Subcutaneous abdominal adipose tissue (tissue), 5 donors: Measurements from ENCODE around the gene C11orf21.
"Not testable (repeated sequence)": the region's sequence is repeated elsewhere in the genome, so short reads cannot be mapped to it uniquely, and the experiment has no call there.

ENCODE experiments used
- H3K27ac ChIP-seq: one replicate; pipeline ENCODE4 v1.7.0; 2013; ENCODE audit warnings: low read depth, mild to moderate bottlenecking, inconsistent platforms, low read length, moderate library complexity
- H3K27me3 ChIP-seq, 5 donors: one replicate each; pipeline ENCODE4 v1.7.0; 2013; ENCODE audit warnings: low read length in 5 of 5, inconsistent platforms in 1 of 5; ENCODE audit not compliant: control insufficient read depth in 5 of 5, insufficient read depth in 4 of 5
- H3K36me3 ChIP-seq, 5 donors: one replicate each; pipeline ENCODE4 v1.7.0; 2013; ENCODE audit warnings: low read length in 5 of 5; ENCODE audit not compliant: control insufficient read depth in 5 of 5, insufficient read depth in 5 of 5
- H3K4me1 ChIP-seq, 5 donors: one replicate each; pipeline ENCODE4 v1.7.0; 2013; ENCODE audit warnings: low read length in 5 of 5, mild to moderate bottlenecking in 3 of 5, moderate library complexity in 1 of 5; ENCODE audit not compliant: control insufficient read depth in 5 of 5, insufficient read depth in 5 of 5
- H3K4me3 ChIP-seq, 5 donors: one replicate each; pipeline ENCODE4 v1.7.0; 2013; ENCODE audit warnings: low read length in 5 of 5, low read depth in 1 of 5
- H3K9ac ChIP-seq, 5 donors: one replicate each; pipeline ENCODE4 v1.7.0; 2013; ENCODE audit warnings: low read length in 5 of 5, mild to moderate bottlenecking in 4 of 5, moderate library complexity in 3 of 5
- H3K9me3 ChIP-seq, 5 donors: one replicate each; pipeline ENCODE4 v1.7.0; 2013; ENCODE audit warnings: low read length in 5 of 5; ENCODE audit not compliant: control insufficient read depth in 5 of 5
- donor health status: healthy.
- donor health status: healthy.
- donor health status: healthy.
- donor health status: healthy.
- donor health status: healthy.

Gene C11orf21

DNA sequence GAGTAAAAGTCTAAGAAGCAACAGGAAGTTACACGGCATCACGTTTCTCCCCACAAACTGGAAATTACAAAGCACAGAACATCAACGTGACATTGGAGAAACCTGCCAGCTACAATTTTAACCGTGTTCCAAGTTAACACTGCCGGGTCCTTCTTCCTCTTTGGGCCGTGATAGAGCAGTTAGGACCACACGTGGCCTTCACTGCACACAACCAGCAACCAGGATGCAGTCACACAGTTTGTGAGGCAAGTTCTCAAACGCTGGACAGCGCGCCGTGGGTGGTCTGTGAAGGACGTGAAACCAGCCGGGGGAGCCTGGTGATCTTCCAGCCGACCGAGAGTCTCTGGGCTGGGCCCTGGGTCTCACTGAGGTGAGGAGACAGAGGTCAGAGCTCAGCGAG, 14.6 kb downstream of the C11orf21 start:
- no peak overlapping the region for H3K27ac ChIP-seq
- H3K27me3 ChIP-seq, result peaks cover 3 to 21% (median 17%) of the 10 kb centered on the region in 5 donors
- H3K4me1 ChIP-seq, result peaks cover 0 to 27% (median 4%) of the 10 kb centered on the region in 5 donors
- no peak overlapping the region for H3K9ac ChIP-seq
- no peak overlapping the region for H3K4me3 ChIP-seq
- H3K36me3 ChIP-seq, result no peaks in the 10 kb centered on the region
- peaks cover 0 to 2% (median 0%) of the 10 kb centered on the region in 5 donors for H3K9me3 ChIP-seq

DNA sequence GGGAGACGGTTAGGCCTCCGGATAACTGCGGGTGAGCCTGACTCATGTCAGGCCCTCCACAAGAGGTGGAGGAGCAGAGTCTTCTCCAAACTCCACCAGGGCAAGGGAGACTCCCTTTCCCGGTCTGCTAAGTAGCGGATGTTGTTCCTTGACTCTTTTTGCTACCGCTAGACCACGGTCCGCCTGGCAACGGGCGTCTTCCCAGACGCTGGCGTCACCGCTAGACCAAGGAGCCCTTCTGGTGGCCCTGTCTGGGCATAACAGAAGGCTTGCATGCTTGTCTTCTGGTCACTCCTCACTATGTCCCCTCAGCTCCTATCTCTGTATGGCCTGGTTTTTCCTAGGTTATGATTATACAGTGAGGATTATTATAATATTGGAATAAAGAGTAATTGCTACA, 15.4 kb downstream of the C11orf21 start:
- not testable (repeated sequence) for H3K9me3 ChIP-seq, H3K36me3 ChIP-seq, H3K4me3 ChIP-seq, H3K9ac ChIP-seq, H3K27ac ChIP-seq
- Histone ChIP-seq H3K4me1 (peaks cover 0 to 27% (median 4%) of the 10 kb centered on the region in 5 donors), H3K27me3 (peaks cover 3 to 21% (median 17%) of the 10 kb centered on the region in 5 donors)

DNA sequence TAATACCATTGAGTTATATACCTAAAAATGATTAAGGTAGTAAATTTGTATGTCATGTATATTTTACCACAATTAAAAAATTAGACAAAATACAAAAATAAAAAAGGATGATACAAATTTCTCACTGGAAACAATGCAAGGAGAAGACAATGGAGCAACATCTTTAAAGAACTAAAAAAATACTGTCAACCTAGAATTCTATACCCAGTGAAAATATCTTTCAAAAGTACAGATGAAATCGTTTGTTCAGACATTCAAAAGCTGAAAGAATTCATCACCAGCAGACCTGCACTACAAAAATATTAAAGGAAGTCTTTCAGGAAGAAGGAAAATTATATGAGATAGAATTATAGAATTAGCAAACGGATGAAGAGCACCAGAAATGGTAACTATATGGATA, 21.5 kb downstream of the C11orf21 start:
- Histone ChIP-seq H3K36me3 (no peaks in the 10 kb centered on the region), H3K27ac (no peak overlapping the region), H3K9me3 (peaks cover 0 to 8% (median 2%) of the 10 kb centered on the region in 5 donors), H3K4me3 (no peak overlapping the region), H3K9ac (no peak overlapping the region), H3K4me1 (peaks cover 2 to 15% (median 12%) of the 10 kb centered on the region in 5 donors), H3K27me3 (peaks cover 0 to 5% (median 0%) of the 10 kb centered on the region in 5 donors)

DNA sequence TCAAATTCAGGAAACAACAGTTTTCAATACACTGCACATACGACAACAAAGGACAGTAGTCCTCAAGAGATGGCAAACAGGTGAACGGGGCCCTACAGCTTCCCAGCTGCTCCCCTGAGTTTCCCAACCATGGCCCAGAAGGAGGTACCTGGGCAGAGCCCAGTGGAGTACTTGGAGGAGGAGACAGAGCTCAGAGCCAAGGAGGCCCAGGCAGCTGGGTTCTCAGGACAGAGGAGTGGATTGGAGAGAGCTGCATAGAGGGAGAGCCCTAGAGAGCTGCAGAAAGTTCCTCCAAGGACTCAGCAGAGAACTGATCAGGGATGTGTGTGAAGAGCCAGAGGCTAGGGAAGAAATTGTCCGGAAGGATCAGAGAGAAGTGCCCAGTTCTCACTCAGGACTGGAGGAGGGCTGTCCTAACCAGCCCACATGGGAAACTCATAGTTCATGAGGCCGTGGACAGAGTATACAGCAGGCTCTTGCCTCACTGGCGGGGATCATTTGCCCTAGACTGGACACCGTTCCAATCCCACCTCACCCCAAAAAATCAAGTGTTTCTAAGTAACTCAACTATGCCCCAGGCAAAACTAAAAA, 23.7 kb downstream of the C11orf21 start:
- H3K4me3 ChIP-seq, result no peak overlapping the region
- peaks cover 2 to 15% (median 12%) of the 10 kb centered on the region in 5 donors for H3K4me1 ChIP-seq
- peaks cover 0 to 5% (median 0%) of the 10 kb centered on the region in 5 donors for H3K27me3 ChIP-seq
- no peak overlapping the region for H3K9ac ChIP-seq
- H3K27ac ChIP-seq, result no peak overlapping the region
- H3K9me3 ChIP-seq, result peaks cover 0 to 8% (median 2%) of the 10 kb centered on the region in 5 donors
- H3K36me3 ChIP-seq, result no peaks in the 10 kb centered on the region

DNA sequence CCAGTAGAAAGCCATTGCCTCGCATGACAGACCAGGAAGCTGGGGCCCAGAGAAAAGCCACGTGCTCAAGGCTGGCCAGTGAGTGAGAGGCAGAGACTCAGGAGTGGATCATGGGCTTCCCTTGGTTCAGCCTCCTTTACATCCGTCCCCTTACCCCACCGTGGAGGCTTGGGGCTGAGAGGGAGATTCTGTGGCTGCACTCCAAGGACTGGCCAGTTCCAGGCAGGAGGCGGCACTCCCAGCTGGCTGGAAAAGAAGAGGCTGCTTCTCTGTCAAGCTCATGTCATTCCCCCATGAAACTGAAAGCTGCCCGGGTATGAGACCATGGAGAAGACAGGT, 24.7 kb downstream of the C11orf21 start:
- Histone ChIP-seq H3K27ac (no peak overlapping the region), H3K4me1 (peaks cover 2 to 15% (median 12%) of the 10 kb centered on the region in 5 donors), H3K27me3 (peaks cover 0 to 10% (median 4%) of the 10 kb centered on the region in 5 donors), H3K4me3 (no peak overlapping the region), H3K36me3 (no peaks in the 10 kb centered on the region), H3K9me3 (peaks cover 0 to 8% (median 0%) of the 10 kb centered on the region in 5 donors), H3K9ac (no peak overlapping the region)

DNA sequence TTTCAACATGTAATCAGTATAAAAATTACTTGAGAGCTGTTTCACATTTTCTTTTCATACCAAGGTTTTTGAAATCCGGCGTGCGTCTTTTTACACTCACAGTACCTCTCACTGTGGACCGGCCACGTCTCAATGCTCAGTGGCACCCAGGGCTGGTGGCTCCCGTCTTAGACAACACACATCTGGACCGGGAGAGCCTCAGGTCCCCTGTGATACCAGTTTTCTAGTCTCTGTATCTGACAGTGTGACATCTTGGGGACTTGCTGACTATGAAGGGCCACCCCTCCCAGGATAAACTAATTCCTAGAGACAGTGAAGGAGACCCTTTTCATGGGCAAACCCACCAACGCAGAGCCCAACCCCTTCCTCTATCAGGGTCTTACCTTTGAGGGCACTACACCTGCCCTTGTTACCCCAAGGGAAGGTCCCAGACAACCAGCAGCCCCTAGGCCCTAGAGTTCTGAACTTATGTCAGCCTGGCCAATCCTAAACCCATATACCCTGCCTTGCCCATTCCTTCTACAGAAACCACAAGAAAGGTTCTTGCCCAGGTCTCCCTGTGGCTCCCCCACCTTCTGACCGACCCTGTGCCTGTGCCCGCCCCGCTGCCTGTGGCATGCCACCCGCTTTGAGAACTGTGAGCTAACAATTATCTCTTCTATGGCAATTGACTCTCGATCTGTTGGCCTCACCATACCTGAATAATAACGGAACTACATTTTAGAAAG, 25.3 kb downstream of the C11orf21 start:
- no peak overlapping the region for H3K4me3 ChIP-seq
- peaks cover 5 to 15% (median 10%) of the 10 kb centered on the region in 5 donors for H3K27me3 ChIP-seq

DNA sequence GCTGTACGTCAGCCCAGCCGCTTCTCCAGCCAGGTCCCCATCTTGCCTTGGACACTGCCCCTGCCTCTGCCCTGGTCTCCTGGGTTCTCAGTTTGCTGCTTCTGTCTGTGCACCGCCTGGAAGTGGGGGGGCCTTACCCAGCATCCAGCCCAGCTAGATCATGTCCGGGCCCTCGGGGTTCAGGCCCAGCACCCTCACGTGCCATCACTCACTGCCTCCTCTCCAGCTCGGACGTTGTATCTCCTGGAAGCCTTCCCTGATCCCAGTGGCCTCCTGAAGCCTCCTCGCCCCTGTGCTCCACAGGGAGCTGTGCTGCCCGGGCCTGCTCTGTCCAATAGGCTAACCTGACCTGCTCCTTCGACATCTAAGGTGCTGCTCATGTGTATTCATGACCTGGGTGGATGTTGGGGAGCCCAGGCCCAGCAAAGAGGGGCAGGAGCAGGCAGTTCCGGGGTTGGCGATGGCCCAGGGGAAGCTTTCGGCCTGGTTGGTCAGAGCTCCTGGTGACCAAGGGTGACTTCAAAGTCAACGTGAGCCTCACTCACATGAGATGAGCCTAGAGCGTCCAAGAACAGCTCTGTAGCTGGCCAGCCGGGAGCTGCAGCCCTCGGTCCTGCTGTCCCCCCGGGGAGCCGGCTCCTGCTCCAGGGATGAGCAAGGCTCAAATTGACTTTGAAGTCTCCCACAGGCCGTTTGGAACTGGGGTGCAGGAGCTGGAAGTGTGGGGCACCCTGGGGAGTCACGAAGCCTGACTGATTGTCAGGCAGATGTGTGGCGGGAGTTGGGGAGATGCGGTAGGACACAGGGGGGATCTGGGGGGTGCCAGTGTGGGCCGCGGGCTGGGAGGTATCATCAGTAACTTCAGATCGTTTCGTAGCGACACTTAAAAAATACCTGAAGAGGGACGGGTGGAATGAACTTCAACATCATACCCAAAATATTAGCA, 26.1 kb downstream of the C11orf21 start:
- Histone ChIP-seq H3K27ac (no peak overlapping the region), H3K4me3 (no peak overlapping the region), H3K27me3 (peaks cover 8 to 22% (median 17%) of the 10 kb centered on the region in 5 donors), H3K9ac (no peak overlapping the region), H3K4me1 (peaks cover 2 to 20% (median 17%) of the 10 kb centered on the region in 5 donors), H3K9me3 (peaks cover 0 to 8% (median 0%) of the 10 kb centered on the region in 5 donors), H3K36me3 (no peaks in the 10 kb centered on the region)

More for the DNA sequence above, 25.3 kb downstream of the C11orf21 start:
- Histone ChIP-seq H3K9me3 (peaks cover 0 to 8% (median 0%) of the 10 kb centered on the region in 5 donors), H3K9ac (no peak overlapping the region), H3K36me3 (no peaks in the 10 kb centered on the region), H3K27ac (no peak overlapping the region), H3K4me1 (peaks cover 2 to 15% (median 12%) of the 10 kb centered on the region in 5 donors)

DNA sequence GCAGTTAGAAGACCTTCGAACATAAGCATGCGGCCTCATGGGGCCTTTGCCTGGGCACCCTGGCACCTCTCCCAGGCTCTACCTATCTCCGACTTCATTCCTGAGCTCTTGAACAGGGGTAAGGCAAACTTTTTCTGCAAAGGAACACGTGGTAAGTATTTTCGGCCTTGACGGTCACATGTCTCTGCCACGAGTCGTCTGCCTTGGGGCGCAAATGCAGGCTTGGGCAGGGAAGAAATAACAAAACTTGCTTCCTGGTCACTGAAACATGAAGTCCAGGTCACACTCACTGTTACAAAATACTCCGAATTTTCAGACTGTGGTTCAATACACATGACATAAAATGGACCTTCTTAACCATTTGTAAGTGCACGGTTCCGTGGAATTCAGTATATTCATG, 27.9 kb downstream of the C11orf21 start:
- H3K4me1 ChIP-seq, result peaks cover 2 to 34% (median 28%) of the 10 kb centered on the region in 5 donors
- peaks cover 18 to 31% (median 25%) of the 10 kb centered on the region in 5 donors for H3K27me3 ChIP-seq
- H3K27ac ChIP-seq, result no peak overlapping the region
- no peaks in the 10 kb centered on the region for H3K36me3 ChIP-seq
- H3K9me3 ChIP-seq, result no peaks in the 10 kb centered on the region
- no peak overlapping the region for H3K4me3 ChIP-seq
- H3K9ac ChIP-seq, result no peak overlapping the region

DNA sequence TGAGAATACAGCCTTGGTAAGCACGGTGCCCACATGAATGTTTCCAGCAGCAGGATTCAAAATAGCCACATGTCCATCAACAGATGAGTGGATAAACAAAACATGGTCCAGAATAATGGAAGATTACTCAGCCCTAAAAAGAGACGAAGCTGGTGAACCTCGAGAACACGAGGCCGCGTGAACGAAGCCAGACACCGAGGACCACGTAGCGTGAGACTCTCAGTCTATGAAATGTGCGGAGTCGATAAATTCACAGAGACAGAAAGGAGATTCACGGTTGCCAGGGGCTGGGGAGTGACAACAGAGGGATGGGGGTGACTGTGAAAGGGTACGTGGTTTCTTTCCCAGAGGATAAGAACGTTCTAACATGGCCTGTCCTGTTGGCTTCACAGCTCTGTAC, 28.4 kb downstream of the C11orf21 start:
- no peak overlapping the region for H3K27ac ChIP-seq
- H3K9me3 ChIP-seq, result no peaks in the 10 kb centered on the region
- H3K36me3 ChIP-seq, result no peaks in the 10 kb centered on the region
- peaks cover 20 to 33% (median 26%) of the 10 kb centered on the region in 5 donors for H3K27me3 ChIP-seq
- no peak overlapping the region for H3K9ac ChIP-seq
- no peak overlapping the region for H3K4me3 ChIP-seq
- peaks cover 2 to 38% (median 28%) of the 10 kb centered on the region in 5 donors for H3K4me1 ChIP-seq
